ENCODE measurements around the gene C1QL3. TPM values are rescaled to one million over a fixed set of nuclear protein-coding genes. Genes with fewer than 3 reads are reported as not detected.

C1QL3 gene
- total and polyA plus RNA-seq, 2 experiments from 2014 or later, result 0.34 to 2.3 TPM

DNA sequence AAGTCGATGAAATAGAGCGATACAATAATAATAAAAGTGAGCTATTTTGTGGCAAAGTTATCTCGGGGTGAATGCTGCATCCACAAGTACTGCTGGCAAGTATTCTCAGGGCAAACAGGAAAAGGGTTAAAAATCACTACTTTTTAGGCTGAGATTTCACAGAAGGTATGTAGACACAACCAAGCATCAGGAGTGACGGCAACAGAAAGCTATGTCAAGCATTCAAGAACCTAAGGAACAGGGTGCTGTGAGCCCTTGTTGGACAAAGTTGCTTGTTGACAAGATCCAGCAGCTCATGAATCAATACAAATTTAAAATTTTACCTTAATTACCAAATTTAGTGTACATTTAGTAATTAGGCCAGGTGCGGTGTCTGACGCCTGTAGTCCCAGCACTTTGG, 41.2 kb upstream of the C1QL3 start:
- Histone ChIP-seq H3K4me1 (ENCODE audit: insufficient read depth) (peaks cover 6% of the 10 kb centered on the region; the same call in 1 of the 2 replicates), H2AFZ (no peak overlapping the region), H3K4me3 (no peak overlapping the region), H3K27ac (ENCODE audit: low read depth) (no peak overlapping the region), H3K79me2 (replicated peaks; ENCODE audit: insufficient read depth) (no peaks in the 10 kb centered on the region), H3K4me2 (no peak overlapping the region), H3K9me2 (ENCODE audit: insufficient read depth) (0 out of 2 replicates have a peak, but pooled peaks cover 3% of the 10 kb centered on the region), H4K20me1 (replicated peaks; ENCODE audit: insufficient read depth) (no peaks in the 10 kb centered on the region), H3K27me3 (ENCODE audit: insufficient read depth) (no peaks in the 10 kb centered on the region), H3K36me3 (ENCODE audit: insufficient read depth) (no peaks in the 10 kb centered on the region), H3F3A (replicated peaks; ENCODE audit: low read depth) (no peaks in the 10 kb centered on the region)
- DNase-seq (ENCODE audit: low spot score) (no peak), ATAC-seq (no peak)
- peaks cover 4% of the 10 kb centered on the region for H3K27me3 Mint-ChIP-seq (ENCODE audit: insufficient read depth, low read depth, poor library complexity)
- 0 out of 3 replicates have a peak, but pooled peaks cover 4% of the 10 kb centered on the region for H3K9me3 Mint-ChIP-seq
- H3K4me1 Mint-ChIP-seq, result peaks cover 8% of the 10 kb centered on the region
- no peak for TF ChIP-seq ZNF331 (CRISPR knock-in tag; IDR thresholded peaks at IDR 0.05; ENCODE audit: low read depth)
- no peak for TF ChIP-seq ZNF462 (CRISPR knock-in tag; IDR thresholded peaks at IDR 0.05)
- TF ChIP-seq EZH2 (IDR thresholded peaks at IDR 0.05; ENCODE audit: low read depth, unreplicated experiment), result no peak
- TF ChIP-seq CTCF (conservative IDR thresholded peaks at IDR 0.05; ENCODE audit: low read depth in 2 of 2), result no peak
- no peak for TF ChIP-seq REST (IDR thresholded peaks at IDR 0.05; ENCODE audit: unreplicated experiment)
- TF ChIP-seq NANOG (IDR thresholded peaks at IDR 0.05; ENCODE audit: borderline replicate concordance), result no peak
- no peak for TF ChIP-seq STAT1 (IDR thresholded peaks at IDR 0.05; ENCODE audit: unreplicated experiment)
- no peak for TF ChIP-seq EZH2phosphoT487 (IDR thresholded peaks at IDR 0.05; ENCODE audit: unreplicated experiment)
- TF ChIP-seq, protein P1, sequence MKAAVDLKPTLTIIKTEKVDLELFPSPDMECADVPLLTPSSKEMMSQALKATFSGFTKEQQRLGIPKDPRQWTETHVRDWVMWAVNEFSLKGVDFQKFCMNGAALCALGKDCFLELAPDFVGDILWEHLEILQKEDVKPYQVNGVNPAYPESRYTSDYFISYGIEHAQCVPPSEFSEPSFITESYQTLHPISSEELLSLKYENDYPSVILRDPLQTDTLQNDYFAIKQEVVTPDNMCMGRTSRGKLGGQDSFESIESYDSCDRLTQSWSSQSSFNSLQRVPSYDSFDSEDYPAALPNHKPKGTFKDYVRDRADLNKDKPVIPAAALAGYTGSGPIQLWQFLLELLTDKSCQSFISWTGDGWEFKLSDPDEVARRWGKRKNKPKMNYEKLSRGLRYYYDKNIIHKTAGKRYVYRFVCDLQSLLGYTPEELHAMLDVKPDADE (IDR thresholded peaks at IDR 0.05), result no peak
- no peak for TF ChIP-seq POLR2AphosphoS5 (IDR thresholded peaks at IDR 0.05; ENCODE audit: low read depth)
- no peak for TF ChIP-seq ZNF114 (CRISPR knock-in tag; IDR thresholded peaks at IDR 0.05)
- TF ChIP-seq CREB1 (CRISPR knock-in tag; IDR thresholded peaks at IDR 0.05; ENCODE audit: low read depth), result no peak
- H3K4me3 Mint-ChIP-seq, result no peak overlapping the region
- no peak overlapping the region for H3K27ac Mint-ChIP-seq
- H3K36me3 Mint-ChIP-seq (ENCODE audit: low read depth), result no peaks in the 10 kb centered on the region
